Neutrophil (primary cell): ENCODE measurements around the gene UBAC2.

Experiments
- H3K27ac ChIP-seq: fragments of 200-600 bp; sonication (generic); 2 replicates; pipeline ENCODE4 v1.5.1; 2016; ENCODE audit warnings: mild to moderate bottlenecking, moderate library complexity
- H3K27me3 ChIP-seq: fragments of 200-600 bp; sonication (generic); 2 replicates; pipeline ENCODE4 v1.6.0; 2016; ENCODE audit warnings: mild to moderate bottlenecking
- H3K36me3 ChIP-seq: fragments of 200-600 bp; sonication (generic); 2 replicates; pipeline ENCODE4 v1.5.1; 2017
- H3K4me1 ChIP-seq, 2 experiments: fragments of 200-600 bp in 1 of 2; sonication (generic) in 1 of 2; 1 replicate in 1 of 2; 2 replicates in 1 of 2; pipeline versions ENCODE4 v1.5.1 to v1.6.1; 2013 to 2016; ENCODE audit warnings: low read depth in 1 of 2, low read length in 1 of 2, mild to moderate bottlenecking in 1 of 2, moderate library complexity in 1 of 2; ENCODE audit not compliant: control insufficient read depth in 1 of 2, insufficient read depth in 1 of 2
- H3K4me3 ChIP-seq, 2 experiments: fragments of 200-600 bp in 1 of 2; sonication (generic) in 1 of 2; 1 replicate in 1 of 2; 2 replicates in 1 of 2; pipeline ENCODE4 v1.5.1; 2013 to 2016; ENCODE audit warnings: low read depth in 1 of 2, low read length in 1 of 2, mild to moderate bottlenecking in 1 of 2, moderate library complexity in 1 of 2
- H3K9me3 ChIP-seq: fragments of 200-600 bp; sonication (generic); 2 replicates; pipeline ENCODE4 v1.5.1; 2016
- TF ChIP-seq, protein P1 (sequence below): fragments of 200-600 bp; sonication (generic); IDR thresholded peaks from 2 replicates; pipeline ENCODE4 v1.5.1; 2016; ENCODE audit warnings: antibody characterized with exemption

UBAC2 gene

DNA sequence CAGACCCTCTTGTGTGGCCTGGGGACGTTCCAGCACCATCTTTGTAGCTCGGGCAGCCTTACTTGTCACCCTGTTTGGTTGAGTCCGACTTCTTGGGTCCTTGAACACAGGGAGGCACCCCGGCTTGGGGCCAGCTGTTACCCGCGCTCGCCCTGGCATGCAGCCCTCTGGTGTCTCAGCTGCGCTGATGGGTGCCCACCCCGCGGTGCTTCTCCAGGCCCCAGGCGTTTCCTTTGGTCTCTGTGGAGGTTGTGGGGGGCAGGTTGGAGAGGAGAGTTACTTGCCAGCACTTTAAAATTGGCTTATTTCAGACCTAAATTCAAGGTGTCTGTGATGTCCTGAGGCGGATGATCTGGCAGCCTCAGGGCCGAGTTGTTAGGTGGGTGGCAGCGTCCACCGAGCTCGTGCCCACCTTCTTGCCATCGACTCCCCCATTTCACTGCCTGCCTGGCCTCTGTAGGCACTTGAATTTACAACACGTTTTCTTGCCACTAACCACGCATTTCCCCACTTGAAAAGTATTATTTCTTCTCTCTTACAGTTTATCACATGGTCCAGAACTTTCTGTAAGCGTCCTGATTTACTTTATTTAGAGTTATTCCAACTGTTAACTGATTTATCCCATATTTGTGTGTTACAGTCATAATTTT is 16.9 kb downstream of the UBAC2 start:
- Histone ChIP-seq H3K4me1 (peaks cover 11 to 13% of the 10 kb centered on the region in 2 experiments), H3K36me3 (peaks cover 6% of the 10 kb centered on the region), H3K4me3 (no peak overlapping the region), H3K9me3 (no peaks in the 10 kb centered on the region), H3K27me3 (no peaks in the 10 kb centered on the region), H3K27ac (no peak overlapping the region)
- TF ChIP-seq, protein P1, sequence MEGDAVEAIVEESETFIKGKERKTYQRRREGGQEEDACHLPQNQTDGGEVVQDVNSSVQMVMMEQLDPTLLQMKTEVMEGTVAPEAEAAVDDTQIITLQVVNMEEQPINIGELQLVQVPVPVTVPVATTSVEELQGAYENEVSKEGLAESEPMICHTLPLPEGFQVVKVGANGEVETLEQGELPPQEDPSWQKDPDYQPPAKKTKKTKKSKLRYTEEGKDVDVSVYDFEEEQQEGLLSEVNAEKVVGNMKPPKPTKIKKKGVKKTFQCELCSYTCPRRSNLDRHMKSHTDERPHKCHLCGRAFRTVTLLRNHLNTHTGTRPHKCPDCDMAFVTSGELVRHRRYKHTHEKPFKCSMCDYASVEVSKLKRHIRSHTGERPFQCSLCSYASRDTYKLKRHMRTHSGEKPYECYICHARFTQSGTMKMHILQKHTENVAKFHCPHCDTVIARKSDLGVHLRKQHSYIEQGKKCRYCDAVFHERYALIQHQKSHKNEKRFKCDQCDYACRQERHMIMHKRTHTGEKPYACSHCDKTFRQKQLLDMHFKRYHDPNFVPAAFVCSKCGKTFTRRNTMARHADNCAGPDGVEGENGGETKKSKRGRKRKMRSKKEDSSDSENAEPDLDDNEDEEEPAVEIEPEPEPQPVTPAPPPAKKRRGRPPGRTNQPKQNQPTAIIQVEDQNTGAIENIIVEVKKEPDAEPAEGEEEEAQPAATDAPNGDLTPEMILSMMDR: no peak

DNA sequence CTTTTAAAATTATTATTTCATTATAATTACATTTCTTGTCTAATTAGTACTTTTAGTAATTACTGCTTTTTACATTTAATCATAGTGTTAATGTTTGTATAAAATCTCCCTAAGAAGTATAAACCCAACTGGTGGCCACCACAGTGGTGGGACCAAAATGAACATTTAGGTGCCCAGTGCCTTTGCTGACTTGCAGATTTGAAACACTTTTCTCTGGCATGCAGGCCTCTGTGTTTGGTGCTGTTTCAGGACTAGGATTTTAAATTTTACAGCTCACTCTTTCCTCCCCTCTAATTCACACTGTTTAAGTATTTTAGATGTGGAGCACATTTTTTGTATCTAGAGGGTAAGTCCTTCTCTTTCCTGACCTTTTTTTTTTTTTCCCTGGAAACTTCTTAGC is 17.5 kb downstream of the UBAC2 start:
- no peak overlapping the region for H3K27ac ChIP-seq

DNA sequence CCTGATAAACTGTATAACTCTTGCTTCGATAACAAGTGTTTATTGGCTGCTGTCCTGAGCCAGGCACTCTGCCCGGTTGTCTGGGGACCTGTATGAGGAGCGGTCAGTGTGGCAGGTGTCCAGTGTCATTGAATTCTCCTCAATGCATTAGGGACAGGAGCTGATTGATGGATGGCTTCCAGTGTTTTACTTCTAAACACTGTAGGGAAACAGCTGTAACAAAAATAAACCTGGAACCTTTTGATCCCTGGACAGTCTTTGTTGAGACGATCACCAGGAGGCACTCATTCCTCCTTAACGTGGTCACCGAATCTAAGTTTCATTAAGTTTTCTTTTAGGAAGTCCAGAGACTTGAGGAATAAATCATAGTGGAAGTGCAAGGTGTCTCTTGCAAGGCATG is 17.9 kb downstream of the UBAC2 start:
- TF ChIP-seq, protein P1: no peak
- H3K4me1 ChIP-seq: peaks cover 11 to 13% of the 10 kb centered on the region in 2 experiments
- H3K27ac ChIP-seq: no peak overlapping the region
- no peak overlapping the region for H3K4me3 ChIP-seq
- H3K36me3 ChIP-seq: peaks cover 6% of the 10 kb centered on the region
- no peaks in the 10 kb centered on the region for H3K27me3 ChIP-seq
- H3K9me3 ChIP-seq: no peaks in the 10 kb centered on the region

More for the DNA sequence above, 17.5 kb downstream of the UBAC2 start:
- H3K36me3 ChIP-seq: peaks cover 6% of the 10 kb centered on the region
- TF ChIP-seq, protein P1: no peak
- H3K9me3 ChIP-seq: no peaks in the 10 kb centered on the region
- H3K4me3 ChIP-seq: no peak overlapping the region
- no peaks in the 10 kb centered on the region for H3K27me3 ChIP-seq
- peaks cover 11 to 13% of the 10 kb centered on the region in 2 experiments for H3K4me1 ChIP-seq

DNA sequence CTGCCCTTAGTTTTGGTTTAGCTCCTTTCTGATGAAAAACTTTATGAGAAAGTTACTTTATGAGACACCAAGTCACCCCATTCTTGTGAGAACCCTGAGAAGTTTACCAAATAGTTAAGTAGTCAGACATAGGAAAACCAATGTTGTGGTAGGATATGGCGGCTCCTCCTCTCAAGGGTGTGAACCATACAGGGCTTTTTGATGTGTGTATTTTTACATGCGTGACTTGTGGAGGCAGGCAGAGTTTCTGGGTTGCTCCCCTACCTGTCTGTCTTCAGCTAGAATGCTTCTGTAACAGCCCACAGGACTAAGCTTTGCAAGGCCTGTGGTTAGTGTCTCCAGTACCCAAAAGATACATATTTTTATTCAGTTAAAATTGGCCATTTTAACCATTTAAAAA is 18.3 kb downstream of the UBAC2 start:
- Histone ChIP-seq H3K27ac (no peak overlapping the region), H3K4me3 (no peak overlapping the region), H3K27me3 (no peaks in the 10 kb centered on the region), H3K9me3 (no peaks in the 10 kb centered on the region), H3K4me1 (peaks cover 13 to 14% of the 10 kb centered on the region in 2 experiments), H3K36me3 (peaks cover 6% of the 10 kb centered on the region)
- TF ChIP-seq, protein P1: no peak

DNA sequence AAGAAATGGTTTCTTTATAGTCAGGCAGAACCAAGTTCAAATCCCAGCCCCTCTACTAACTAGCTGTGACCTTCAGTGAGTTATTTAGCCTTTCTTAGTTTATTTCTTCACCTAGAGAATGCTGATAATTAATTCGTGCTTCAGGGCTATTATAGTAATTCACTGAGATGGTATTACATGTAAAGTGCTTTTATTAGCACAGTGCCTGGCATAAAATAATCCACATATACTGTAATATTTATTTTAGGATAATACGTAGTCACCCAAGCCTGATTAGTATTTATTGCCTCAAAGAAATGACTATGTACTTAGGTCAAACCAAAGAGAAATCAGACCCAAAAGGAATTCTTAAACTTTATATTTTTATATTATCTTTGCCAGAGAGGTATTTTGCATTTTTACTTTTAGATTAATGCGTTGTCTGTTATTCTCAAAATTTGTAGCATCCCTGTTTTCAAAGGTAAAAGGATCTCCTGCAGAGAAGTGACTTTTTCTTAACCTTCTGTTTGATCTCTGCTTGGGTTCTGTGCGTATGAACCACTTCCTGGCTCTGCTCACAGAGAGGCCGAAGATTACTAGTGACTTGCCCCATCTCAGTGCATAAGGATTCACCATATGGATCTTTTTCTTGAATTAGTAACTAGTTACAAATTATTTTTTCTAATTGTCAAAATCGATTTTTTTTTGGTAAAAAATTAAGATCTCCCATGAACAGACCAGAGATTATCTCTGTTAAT is 19.7 kb downstream of the UBAC2 start:
- Histone ChIP-seq H3K27ac (no peak overlapping the region), H3K36me3 (peaks cover 5% of the 10 kb centered on the region), H3K4me3 (no peak overlapping the region), H3K4me1 (peaks cover 22 to 25% of the 10 kb centered on the region in 2 experiments), H3K9me3 (no peaks in the 10 kb centered on the region), H3K27me3 (no peaks in the 10 kb centered on the region)
- TF ChIP-seq, protein P1: no peak
